SU-DHL-6 (cell line): ENCODE measurements around the gene RAP2C.

Experiments
- H2AFZ ChIP-seq: fragments of 200-600 bp; sonication (generic); 2 replicates; pipeline ENCODE4 v1.6.1; 2014; ENCODE audit warnings: low read depth, mild to moderate bottlenecking, moderate library complexity, mixed read lengths, antibody characterized with exemption, low read length; ENCODE audit not compliant: severe bottlenecking
- H3F3A ChIP-seq: fragments of 200-600 bp; shearing (Covaris generic); 2 replicates; pipeline ENCODE4 v1.6.0; 2016; ENCODE audit warnings: antibody characterized with exemption, mild to moderate bottlenecking; ENCODE audit not compliant: insufficient read depth
- H3K27ac ChIP-seq: fragments of 200-600 bp; sonication (generic); 2 replicates; pipeline ENCODE4 v1.5.1; 2016; ENCODE audit warnings: low read depth, mild to moderate bottlenecking, low read length, moderate library complexity, mixed read lengths
- H3K27me3 ChIP-seq: fragments of 200-600 bp; sonication (generic), shearing (Covaris generic); 2 replicates; pipeline ENCODE4 v1.6.0; 2014; ENCODE audit warnings: mild to moderate bottlenecking, low read length
- H3K36me3 ChIP-seq: fragments of 200-600 bp; sonication (generic); 2 replicates; pipeline ENCODE4 v1.6.1; 2014; ENCODE audit warnings: mild to moderate bottlenecking, low read length, mixed read lengths
- H3K4me2 ChIP-seq: fragments of 300-600, 200-600 bp; shearing (Covaris generic), sonication (generic); 2 replicates; pipeline ENCODE4 v1.6.0; 2014; ENCODE audit warnings: low read length, low read depth, mild to moderate bottlenecking; ENCODE audit not compliant: poor library complexity, severe bottlenecking
- H3K4me3 ChIP-seq: fragments of 200-600 bp; sonication (generic); 2 replicates; pipeline ENCODE4 v1.5.1; 2014; ENCODE audit warnings: antibody characterized with exemption, low read length, mild to moderate bottlenecking, mixed read lengths; ENCODE audit not compliant: insufficient read depth, poor library complexity, severe bottlenecking
- H3K79me2 ChIP-seq: fragments of 200-600 bp; sonication (generic); 2 replicates; pipeline ENCODE4 v1.6.1; 2014; ENCODE audit warnings: mild to moderate bottlenecking, low read length, moderate library complexity; ENCODE audit not compliant: insufficient read depth
- H3K9ac ChIP-seq: fragments of 200-600 bp; sonication (generic); 2 replicates; pipeline ENCODE4 v1.7.0; 2014; ENCODE audit warnings: mild to moderate bottlenecking, low read length
- H3K9me2 ChIP-seq: fragments of 200-600 bp; sonication (generic); replicated peaks from 2 replicates; pipeline ENCODE4 v1.6.1; 2014; ENCODE audit warnings: low read length; ENCODE audit not compliant: insufficient read depth
- H3K9me3 ChIP-seq: fragments of 200-600 bp; sonication (generic); 2 replicates; pipeline ENCODE4 v1.6.1; 2014; ENCODE audit warnings: low read length, mixed read lengths; ENCODE audit not compliant: insufficient read depth
- H4K20me1 ChIP-seq: fragments of 200-600 bp; sonication (generic); 2 replicates; pipeline ENCODE4 v1.6.1; 2014; ENCODE audit warnings: low read depth, mild to moderate bottlenecking, antibody characterized with exemption, low read length, moderate library complexity, mixed read lengths
- CTCF ChIP-seq: fragments of 200-600 bp; sonication (generic); IDR thresholded peaks from one replicate; pipeline ENCODE4 v1.5.1; 2017; ENCODE audit warnings: antibody characterized with exemption, mild to moderate bottlenecking, low read length, moderate library complexity; ENCODE audit not compliant: insufficient read depth, poor library complexity, severe bottlenecking
- EZH2phosphoT487 ChIP-seq: fragments of 200-600 bp; sonication (generic), shearing (Covaris generic); conservative IDR thresholded peaks from 2 replicates; pipeline ENCODE4 v1.6.1; 2018; ENCODE audit warnings: mild to moderate bottlenecking, antibody characterized with exemption, low read length, moderate library complexity, mixed read lengths

The RAP2C gene

GRCh38 chrX:132219343-132219768 is at the start of gene RAP2C:
TSS of gene RAP2C (minus strand) at chrX:132219447. CDS start at chrX:132217268, 2,179 bp downstream.
- H3K79me2 ChIP-seq = peaks cover 21% of the 10 kb centered on the region
- peak within 1 kb of the TSS; percentile 68 for H2AFZ ChIP-seq
- H3K4me2 ChIP-seq = peak within 1 kb of the TSS; percentile 94
- 0 out of 2 replicates have a peak, but pooled peaks cover 7% of the 10 kb centered on the region for H3F3A ChIP-seq
- H3K36me3 ChIP-seq = no peaks in the 10 kb centered on the region
- no peaks in the 10 kb centered on the region for H3K27me3 ChIP-seq
- peak within 1 kb of the TSS; percentile 82 for H3K9ac ChIP-seq
- TF ChIP-seq EZH2phosphoT487 = no peak
- peak; percentile 13 for TF ChIP-seq CTCF
- no peaks in the 10 kb centered on the region for H3K9me3 ChIP-seq
- H3K27ac ChIP-seq = peak within 1 kb of the TSS; percentile 78
- H4K20me1 ChIP-seq = no peaks in the 10 kb centered on the region
- peak within 1 kb of the TSS; percentile 84 for H3K4me3 ChIP-seq
- no peaks in the 10 kb centered on the region for H3K9me2 ChIP-seq

GRCh38 chrX:132267392-132267791 is 48.1 kb upstream of the RAP2C start:
- TF ChIP-seq CTCF (no peak), EZH2phosphoT487 (no peak)
- Histone ChIP-seq H3K36me3 (no peaks in the 10 kb centered on the region), H3K4me2 (no peak overlapping the region), H3K27me3 (no peaks in the 10 kb centered on the region), H3K4me3 (no peak overlapping the region), H3K27ac (no peak overlapping the region), H3K9me2 (no peaks in the 10 kb centered on the region), H3K79me2 (no peaks in the 10 kb centered on the region), H4K20me1 (no peaks in the 10 kb centered on the region), H3K9me3 (no peaks in the 10 kb centered on the region), H3F3A (no peaks in the 10 kb centered on the region), H2AFZ (no peak overlapping the region), H3K9ac (no peak overlapping the region)

- no peaks in the 10 kb centered on the region for H3F3A ChIP-seq
- no peak overlapping the region for H3K9ac ChIP-seq
- H3K79me2 ChIP-seq = no peaks in the 10 kb centered on the region
- H4K20me1 ChIP-seq = no peaks in the 10 kb centered on the region
- no peaks in the 10 kb centered on the region for H3K36me3 ChIP-seq
- no peaks in the 10 kb centered on the region for H3K9me2 ChIP-seq
- no peaks in the 10 kb centered on the region for H3K9me3 ChIP-seq
- TF ChIP-seq CTCF (no peak), EZH2phosphoT487 (no peak)
- H3K27ac ChIP-seq = no peak overlapping the region
- H2AFZ ChIP-seq = no peak overlapping the region
- H3K4me2 ChIP-seq = no peak overlapping the region
- no peaks in the 10 kb centered on the region for H3K27me3 ChIP-seq
- no peak overlapping the region for H3K4me3 ChIP-seq
Observed at GRCh38 chrX:132266583-132267355, 47.5 kb upstream of the RAP2C start.
